ENCODE measurements around the gene SALL2.

SALL2 gene

GRCh38 chr14:21527318-21527679 lies 1.2 kb upstream of the SALL2 start:
- no peak for DNase-seq (ENCODE audit: low spot score)

- DNase-seq (ENCODE audit: low spot score) = no peak
These were observed 649 bp upstream of the SALL2 start for GRCh38 chr14:21526672-21527317.

DNA sequence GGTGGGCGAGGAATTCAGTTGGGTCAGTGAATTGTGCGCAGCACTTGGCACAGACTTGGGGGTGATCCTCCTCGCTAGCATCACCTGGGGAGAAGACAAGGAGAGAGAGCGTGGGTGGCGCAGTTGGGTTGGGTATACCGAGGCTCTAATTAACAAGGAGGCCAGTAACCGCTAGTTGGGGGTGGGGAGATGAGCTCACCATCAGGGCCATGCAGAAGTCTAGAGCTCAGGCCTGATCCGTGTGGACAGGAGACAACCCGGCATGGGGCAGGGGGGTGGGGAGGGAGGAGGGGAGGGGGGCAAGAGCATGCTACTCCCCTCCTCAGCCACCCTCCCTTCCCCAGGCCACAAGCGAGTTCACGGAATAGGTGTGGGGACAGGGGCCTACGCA lies 580 bp downstream of the SALL2 start:
- DNase-seq (ENCODE audit: low spot score) = no peak

GRCh38 chr14:21524575-21525490 lies 1.3 kb downstream of the SALL2 start:
- DNase-seq (ENCODE audit: low spot score) = no peak

DNA sequence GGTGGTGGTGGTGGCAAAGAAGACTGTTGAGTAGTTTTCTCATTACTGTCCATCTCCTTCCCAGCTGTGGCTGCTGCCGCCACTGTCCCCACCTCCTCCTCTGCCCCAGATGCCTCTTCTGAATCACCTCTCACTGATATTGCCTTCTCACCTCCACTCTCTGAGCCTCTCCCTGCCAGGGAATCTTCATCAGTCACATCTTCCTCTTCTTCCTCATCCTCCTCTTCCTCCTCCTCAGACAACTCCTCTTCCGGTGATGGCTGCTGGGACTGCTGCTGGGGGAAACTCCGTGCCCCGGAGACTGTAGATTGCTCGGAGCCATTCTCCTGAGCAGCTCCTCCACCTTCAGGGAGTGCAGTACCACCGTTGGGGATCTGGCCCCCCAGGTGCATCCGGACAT lies 2.9 kb downstream of the SALL2 start:
- DNase-seq (ENCODE audit: low spot score) = no peak

DNA sequence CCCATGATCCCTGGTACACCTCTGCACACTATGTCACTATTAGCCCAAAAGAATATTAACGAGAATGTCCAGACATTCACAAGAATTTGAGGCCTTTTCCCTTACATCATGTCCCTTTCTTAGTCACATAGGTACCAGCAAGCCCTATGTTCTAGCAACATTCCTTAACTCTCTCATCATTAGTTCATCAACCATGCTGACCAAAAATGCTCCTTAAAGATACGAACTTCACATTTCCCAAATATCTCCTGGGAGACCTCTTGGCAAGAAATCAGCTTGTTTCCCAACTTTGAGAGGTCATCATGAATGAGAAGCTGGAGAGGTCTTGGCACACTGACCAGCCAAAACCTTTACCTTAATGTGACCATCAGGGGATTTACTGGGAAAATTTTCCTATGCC lies 4.6 kb downstream of the SALL2 start:
- no peak for DNase-seq (ENCODE audit: low spot score)

- no peak for DNase-seq (ENCODE audit: low spot score)
These were observed 5.4 kb downstream of the SALL2 start for GRCh38 chr14:21520767-21521166.

- no peak for DNase-seq (ENCODE audit: low spot score)
These were observed 7.4 kb downstream of the SALL2 start for GRCh38 chr14:21518725-21519124.

DNA sequence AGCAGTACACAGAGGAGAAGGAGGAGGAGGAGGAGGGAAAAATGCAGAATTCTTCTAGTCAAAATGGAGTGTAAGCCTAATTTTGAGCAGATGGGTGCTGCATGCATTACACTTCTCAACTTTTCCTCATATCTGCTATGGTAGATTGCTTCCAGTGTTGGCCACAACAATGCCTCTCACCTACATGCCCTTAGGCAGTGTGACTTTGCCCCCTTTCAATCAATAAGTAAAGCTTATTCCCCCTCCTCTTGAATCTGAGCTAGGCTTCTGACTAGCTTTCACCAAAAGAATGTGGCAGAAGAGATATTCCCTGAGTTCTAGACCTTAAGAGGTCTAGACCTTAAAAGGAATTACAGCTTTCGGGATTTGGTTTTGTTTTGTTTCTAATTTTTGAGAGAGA lies 11.8 kb downstream of the SALL2 start:
- no peak for DNase-seq (ENCODE audit: low spot score)

- peak; percentile 73 for DNase-seq (ENCODE audit: low spot score)
These were observed 15.2 kb downstream of the SALL2 start, which contains the start of gene METTL3 for GRCh38 chr14:21510735-21511657. Gene METTL3, minus strand, starts transcription at chr14:21511340. Its CDS starts 117 bp downstream, at chr14:21511223.

DNA sequence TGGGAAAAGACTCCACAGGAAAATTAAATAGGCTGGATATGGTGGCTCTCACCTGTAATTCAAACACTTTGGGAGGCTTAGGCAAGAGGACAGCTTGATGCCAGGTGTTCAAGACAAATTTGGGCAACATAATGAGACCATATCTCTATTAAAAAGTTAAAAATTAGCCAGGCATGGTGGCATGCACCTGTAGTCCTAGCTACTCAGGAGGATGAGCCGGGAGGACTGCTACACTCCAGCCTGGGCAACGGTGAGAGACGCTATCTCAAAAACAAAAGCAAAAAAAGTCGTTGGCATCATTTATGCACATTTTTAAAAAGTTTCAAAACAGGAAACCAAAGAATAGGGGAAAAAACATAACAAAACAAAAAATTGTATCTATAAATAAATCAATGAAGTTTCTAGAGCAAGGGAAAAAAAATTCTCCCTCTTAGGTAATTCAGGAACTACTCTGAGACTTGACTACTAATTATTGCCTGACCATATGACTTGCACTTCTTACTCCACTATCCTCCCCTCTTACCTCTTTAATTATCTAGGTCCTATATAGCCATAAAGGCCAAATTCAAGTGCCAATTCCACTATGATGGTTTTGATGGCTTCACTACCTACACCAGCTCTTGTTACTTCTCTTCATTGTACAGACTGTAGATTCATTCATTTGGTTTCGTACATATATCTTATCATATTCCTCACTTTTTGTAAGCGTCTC lies 16.6 kb downstream of the SALL2 start:
- no peak for DNase-seq (ENCODE audit: low spot score)

- no peak for DNase-seq (ENCODE audit: low spot score)
These were observed 19.6 kb downstream of the SALL2 start for GRCh38 chr14:21506557-21506956.

GRCh38 chr14:21505012-21505553 lies 21.1 kb downstream of the SALL2 start:
- no peak for DNase-seq (ENCODE audit: low spot score)

DNA sequence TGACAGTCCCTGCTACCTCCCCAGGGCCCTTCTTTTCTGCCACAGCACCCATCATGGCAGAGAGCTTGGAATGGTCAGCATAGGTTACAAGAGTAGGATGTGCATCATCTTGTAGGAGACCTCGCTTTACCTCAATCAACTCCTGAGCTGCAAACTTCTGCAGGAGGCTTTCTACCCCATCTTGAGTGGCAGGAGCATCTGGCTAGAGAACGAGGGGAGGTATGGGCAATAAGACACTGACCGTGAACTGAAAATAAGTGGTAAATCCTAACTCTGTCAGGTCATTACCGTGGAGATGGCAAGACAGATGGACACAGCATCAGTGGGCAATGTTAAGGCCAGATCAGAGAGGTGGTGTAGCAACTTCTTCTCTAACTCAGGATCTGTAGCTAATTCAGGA lies 22.8 kb downstream of the SALL2 start:
- no peak for DNase-seq (ENCODE audit: low spot score)

DNA sequence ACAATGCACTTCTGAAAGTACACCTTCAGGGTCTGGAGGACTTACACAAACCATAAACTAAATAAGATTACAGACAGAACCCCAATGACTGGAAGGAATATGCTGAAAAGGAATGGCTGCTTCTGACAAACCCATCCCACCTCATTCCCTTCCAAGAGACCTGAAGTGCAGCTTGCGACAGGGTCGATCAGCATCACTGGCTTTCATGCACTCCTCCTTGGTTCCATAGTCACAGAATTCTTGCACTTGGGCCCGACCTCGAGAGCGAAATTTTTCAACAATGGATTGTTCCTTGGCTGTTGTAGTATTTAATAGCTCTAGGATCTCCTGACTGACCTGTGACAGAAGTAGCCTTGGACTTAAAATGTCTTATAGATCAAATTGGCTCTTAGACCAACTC lies 24.6 kb downstream of the SALL2 start:
- DNase-seq (ENCODE audit: low spot score) = no peak

GRCh38 chr14:21498540-21499526 lies 27.3 kb downstream of the SALL2 start:
- DNase-seq (ENCODE audit: low spot score) = peak; percentile 23

- no peak for DNase-seq (ENCODE audit: low spot score)
These were observed 29.7 kb downstream of the SALL2 start for GRCh38 chr14:21496453-21496852.

DNA sequence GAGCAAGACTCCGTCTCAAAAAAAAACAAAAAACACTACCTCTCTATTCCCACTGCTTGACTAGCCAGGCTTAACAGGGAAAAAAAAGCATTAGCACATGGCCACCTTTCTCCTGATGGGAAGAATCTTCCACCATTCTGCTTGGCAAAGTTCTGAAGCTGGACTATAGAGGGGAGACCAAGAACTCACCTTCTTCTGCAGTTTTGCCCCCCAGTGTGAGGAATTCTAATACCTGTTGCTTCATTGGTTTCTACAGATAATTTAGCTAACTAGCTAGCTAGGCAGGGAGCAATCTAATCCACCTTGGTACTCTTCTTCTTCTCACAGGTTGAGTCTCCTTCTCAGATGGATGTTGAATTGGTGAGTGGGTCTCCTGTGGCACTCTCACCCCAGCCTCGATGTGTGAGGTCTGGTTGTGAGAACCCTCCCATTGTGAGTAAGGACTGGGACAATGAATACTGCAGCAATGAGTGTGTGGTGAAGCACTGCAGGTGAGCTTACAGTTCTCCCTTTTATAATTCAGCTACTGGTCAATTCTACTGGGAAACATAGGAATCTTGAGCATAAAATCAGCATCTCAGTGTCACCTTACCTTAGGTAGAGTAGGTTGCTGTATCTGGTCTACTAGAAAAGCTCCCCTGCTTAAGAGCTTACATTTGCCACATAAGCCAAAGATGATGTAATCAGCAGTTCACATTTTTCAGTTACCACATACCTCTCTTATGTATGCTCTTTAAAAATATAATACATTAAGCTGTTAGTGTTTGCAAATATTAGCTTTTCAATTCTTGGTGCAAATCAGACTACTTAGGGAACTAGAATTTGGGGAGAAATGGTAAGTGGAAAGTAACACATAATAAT lies 31.0 kb downstream of the SALL2 start:
- no peak for DNase-seq (ENCODE audit: low spot score)

DNA sequence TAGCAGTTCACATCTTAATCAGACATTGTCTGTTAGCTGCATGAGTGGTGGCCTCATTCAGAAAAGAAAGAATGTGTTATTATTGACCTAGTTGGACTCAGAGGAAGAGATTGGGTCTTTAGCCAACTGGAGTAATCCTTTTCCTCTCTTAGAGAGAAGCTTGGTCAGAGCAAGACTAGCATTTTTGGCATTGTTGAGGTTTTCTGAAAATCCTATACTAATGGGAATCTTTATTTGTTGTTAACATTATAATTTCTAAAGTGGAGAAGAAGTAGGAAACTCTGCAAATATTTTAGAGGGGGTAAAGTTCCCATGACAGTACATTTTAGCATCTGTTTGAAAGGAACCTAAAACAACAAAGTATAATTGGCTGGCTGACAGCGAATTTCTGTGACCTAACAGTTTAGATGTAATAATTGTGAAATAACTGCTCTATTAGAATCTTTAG lies 39.5 kb downstream of the SALL2 start:
- DNase-seq (ENCODE audit: low spot score) = no peak

All from HuH-7.5 (cell line).